IgD-negative memory B cell (primary cell): ENCODE data around the gene TTLL4. TPM values are rescaled to one million over a fixed set of nuclear protein-coding genes. Genes with fewer than 3 reads are reported as not detected.

Experiments
- H3K27ac Mint-ChIP-seq, 3 donors: one replicate each; pipeline ENCODE4 v1.8.0; 2020 to 2022; ENCODE audit warnings: mild to moderate bottlenecking in 3 of 3, mixed read lengths in 3 of 3, moderate library complexity in 1 of 3
- H3K27me3 Mint-ChIP-seq: one replicate; pipeline ENCODE4 v1.8.0; 2021; ENCODE audit warnings: mixed read lengths
- H3K36me3 Mint-ChIP-seq: one replicate; pipeline ENCODE4 v1.8.0; 2020; ENCODE audit warnings: mild to moderate bottlenecking, mixed read lengths
- H3K4me1 Mint-ChIP-seq, 3 donors: one replicate each; pipeline ENCODE4 v1.8.0; 2020 to 2022; ENCODE audit warnings: mixed read lengths in 3 of 3, mild to moderate bottlenecking in 1 of 3
- H3K4me3 Mint-ChIP-seq, 4 donors: one replicate each; pipeline ENCODE4 v1.8.0; 2020 to 2022; ENCODE audit warnings: mild to moderate bottlenecking in 4 of 4, mixed read lengths in 4 of 4, moderate library complexity in 3 of 4
- H3K9me3 Mint-ChIP-seq, 3 donors: one replicate each; pipeline ENCODE4 v1.8.0; 2020 to 2021; ENCODE audit warnings: mixed read lengths in 3 of 3, mild to moderate bottlenecking in 1 of 3
- polyA plus RNA-seq: library from polyadenylated mRNA; unstranded; fragments of 300-500 nt; fragmentation: Illumina TruSeq; gene quantifications from one replicate; pipeline ENCODE4 v1.2.3, GENCODE V29; 2021

Gene TTLL4
- polyA plus RNA-seq, 1 donor from 2014 or later = 14.5 TPM

GRCh38 chr2:218780046-218780445 is 69.4 kb downstream of the TTLL4 start:
- H3K9me3 Mint-ChIP-seq = peaks cover 4 to 14% (median 12%) of the 10 kb centered on the region in 3 donors
- no peak overlapping the region for H3K27ac Mint-ChIP-seq
- peaks cover 6% of the 10 kb centered on the region for H3K36me3 Mint-ChIP-seq
- peaks cover 37% of the 10 kb centered on the region for H3K27me3 Mint-ChIP-seq
- peaks cover 0 to 2% (median 0%) of the 10 kb centered on the region in 3 donors for H3K4me1 Mint-ChIP-seq
- H3K4me3 Mint-ChIP-seq = peak overlapping the region in 1 of 4 donors; percentile 13

GRCh38 chr2:218780851-218781690 is 70.4 kb downstream of the TTLL4 start:
- Mint-ChIP-seq H3K36me3 (peaks cover 5% of the 10 kb centered on the region), H3K4me3 (peak overlapping the region in 3 of 4 donors; percentile 3 to 63 (median 18)), H3K27ac (no peak overlapping the region), H3K4me1 (peaks cover 0 to 2% (median 0%) of the 10 kb centered on the region in 3 donors), H3K9me3 (peaks cover 4 to 13% (median 11%) of the 10 kb centered on the region in 3 donors), H3K27me3 (peaks cover 37% of the 10 kb centered on the region)

GRCh38 chr2:218781691-218782527 is 71.3 kb downstream of the TTLL4 start, which contains the start of gene CYP27A1:
TSS of gene CYP27A1 (plus strand) at chr2:218782147. CDS start at chr2:218782183, 36 bp downstream.
- Mint-ChIP-seq H3K4me1 (peaks cover 0 to 2% (median 0%) of the 10 kb centered on the region in 3 donors), H3K27me3 (peaks cover 39% of the 10 kb centered on the region), H3K9me3 (peaks cover 4 to 10% (median 6%) of the 10 kb centered on the region in 3 donors), H3K36me3 (peaks cover 2% of the 10 kb centered on the region), H3K4me3 (peak within 1 kb of the TSS in 2 of 4 donors; percentile 28 to 63), H3K27ac (no peak within 1 kb of the TSS)

GRCh38 chr2:218782528-218782844 is 71.9 kb downstream of the TTLL4 start:
- no peak overlapping the region for H3K4me3 Mint-ChIP-seq
- peaks cover 41% of the 10 kb centered on the region for H3K27me3 Mint-ChIP-seq

GRCh38 chr2:218783688-218784087 is 73.1 kb downstream of the TTLL4 start:
- no peak overlapping the region for H3K4me3 Mint-ChIP-seq
- peaks cover 6% of the 10 kb centered on the region for H3K36me3 Mint-ChIP-seq
- H3K27ac Mint-ChIP-seq = no peak overlapping the region
- peaks cover 41% of the 10 kb centered on the region for H3K27me3 Mint-ChIP-seq
- H3K9me3 Mint-ChIP-seq = peaks cover 0 to 6% (median 0%) of the 10 kb centered on the region in 3 donors
- peaks cover 0 to 2% (median 0%) of the 10 kb centered on the region in 3 donors for H3K4me1 Mint-ChIP-seq

More at GRCh38 chr2:218782528-218782844, 71.9 kb downstream of the TTLL4 start:
- Mint-ChIP-seq H3K27ac (no peak overlapping the region), H3K9me3 (peaks cover 0 to 5% (median 2%) of the 10 kb centered on the region in 3 donors), H3K4me1 (peaks cover 0 to 2% (median 0%) of the 10 kb centered on the region in 3 donors), H3K36me3 (peaks cover 2% of the 10 kb centered on the region)

GRCh38 chr2:218785103-218785502 is 74.5 kb downstream of the TTLL4 start:
- H3K4me1 Mint-ChIP-seq = peaks cover 0 to 2% (median 0%) of the 10 kb centered on the region in 3 donors
- no peak overlapping the region for H3K27ac Mint-ChIP-seq
- no peak overlapping the region for H3K4me3 Mint-ChIP-seq
- peaks cover 33% of the 10 kb centered on the region for H3K27me3 Mint-ChIP-seq
- H3K36me3 Mint-ChIP-seq = peaks cover 10% of the 10 kb centered on the region
- H3K9me3 Mint-ChIP-seq = peaks cover 0 to 4% (median 0%) of the 10 kb centered on the region in 3 donors

GRCh38 chr2:218786133-218786532 is 75.5 kb downstream of the TTLL4 start:
- no peak overlapping the region for H3K27ac Mint-ChIP-seq
- peaks cover 0 to 4% (median 0%) of the 10 kb centered on the region in 3 donors for H3K9me3 Mint-ChIP-seq
- H3K36me3 Mint-ChIP-seq = peaks cover 10% of the 10 kb centered on the region
- no peak overlapping the region for H3K4me3 Mint-ChIP-seq
- peaks cover 0 to 2% (median 0%) of the 10 kb centered on the region in 3 donors for H3K4me1 Mint-ChIP-seq
- H3K27me3 Mint-ChIP-seq = peaks cover 31% of the 10 kb centered on the region

- Mint-ChIP-seq H3K4me3 (no peak overlapping the region), H3K9me3 (peaks cover 0 to 4% (median 0%) of the 10 kb centered on the region in 3 donors), H3K36me3 (peaks cover 10% of the 10 kb centered on the region), H3K27ac (no peak overlapping the region), H3K4me1 (no peaks in the 10 kb centered on the region), H3K27me3 (peaks cover 25% of the 10 kb centered on the region)
Observed at GRCh38 chr2:218788529-218789255, 78.1 kb downstream of the TTLL4 start.

- Mint-ChIP-seq H3K36me3 (peaks cover 10% of the 10 kb centered on the region), H3K27ac (no peak overlapping the region), H3K4me3 (no peak overlapping the region), H3K4me1 (no peaks in the 10 kb centered on the region), H3K27me3 (peaks cover 27% of the 10 kb centered on the region), H3K9me3 (peaks cover 0 to 4% (median 0%) of the 10 kb centered on the region in 3 donors)
Observed at GRCh38 chr2:218792433-218792832, 81.8 kb downstream of the TTLL4 start.

- Mint-ChIP-seq H3K9me3 (no peaks in the 10 kb centered on the region), H3K27me3 (peaks cover 25% of the 10 kb centered on the region), H3K4me1 (no peaks in the 10 kb centered on the region), H3K36me3 (no peaks in the 10 kb centered on the region), H3K4me3 (no peak overlapping the region), H3K27ac (no peak overlapping the region)
Observed at GRCh38 chr2:218796691-218797090, 86.1 kb downstream of the TTLL4 start.

GRCh38 chr2:218798767-218799504 is 88.3 kb downstream of the TTLL4 start:
- Mint-ChIP-seq H3K9me3 (peaks cover 0 to 2% (median 0%) of the 10 kb centered on the region in 3 donors), H3K27me3 (peaks cover 29% of the 10 kb centered on the region), H3K4me3 (no peak overlapping the region), H3K36me3 (no peaks in the 10 kb centered on the region), H3K27ac (no peak overlapping the region), H3K4me1 (no peaks in the 10 kb centered on the region)

GRCh38 chr2:218799990-218800389 is 89.4 kb downstream of the TTLL4 start:
- Mint-ChIP-seq H3K27ac (no peak overlapping the region), H3K9me3 (peaks cover 1 to 6% (median 4%) of the 10 kb centered on the region in 3 donors), H3K36me3 (no peaks in the 10 kb centered on the region), H3K4me3 (no peak overlapping the region), H3K27me3 (peaks cover 29% of the 10 kb centered on the region), H3K4me1 (no peaks in the 10 kb centered on the region)

- Mint-ChIP-seq H3K4me1 (no peaks in the 10 kb centered on the region), H3K27me3 (peaks cover 29% of the 10 kb centered on the region), H3K4me3 (no peak overlapping the region), H3K9me3 (peaks cover 3 to 12% (median 8%) of the 10 kb centered on the region in 3 donors), H3K27ac (no peak overlapping the region), H3K36me3 (no peaks in the 10 kb centered on the region)
Observed at GRCh38 chr2:218802386-218802994, 91.9 kb downstream of the TTLL4 start.
